Fibroblast of mammary gland (primary cell): ENCODE data around the gene CIT.

Experiments
- DNase-seq: peaks from one replicate; pipeline ENCODE4 v3.0.0-alpha.2; 2010; ENCODE audit warnings: low read depth
- H3K4me3 ChIP-seq: 2 replicates; pipeline ENCODE4 v1.5.1; 2011; ENCODE audit warnings: low read depth, mild to moderate bottlenecking, low read length, moderate library complexity; ENCODE audit not compliant: control insufficient read depth
- CTCF ChIP-seq: conservative IDR thresholded peaks from 2 replicates; pipeline ENCODE4 v1.5.1; 2011; ENCODE audit warnings: low read depth, low read length, inconsistent platforms; ENCODE audit not compliant: control insufficient read depth, insufficient read depth

The CIT gene

GRCh38 chr12:119758722-119759121 is 118.4 kb downstream of the CIT start:
- DNase-seq: no peak
- TF ChIP-seq CTCF: no peak
- no peak overlapping the region for H3K4me3 ChIP-seq

- H3K4me3 ChIP-seq: no peak overlapping the region
- TF ChIP-seq CTCF: no peak
- DNase-seq: no peak
These were observed 118.9 kb downstream of the CIT start for GRCh38 chr12:119758234-119758633.

GRCh38 chr12:119751961-119752360 is 125.2 kb downstream of the CIT start:
- no peak for TF ChIP-seq CTCF
- DNase-seq: no peak
- no peak overlapping the region for H3K4me3 ChIP-seq

DNA sequence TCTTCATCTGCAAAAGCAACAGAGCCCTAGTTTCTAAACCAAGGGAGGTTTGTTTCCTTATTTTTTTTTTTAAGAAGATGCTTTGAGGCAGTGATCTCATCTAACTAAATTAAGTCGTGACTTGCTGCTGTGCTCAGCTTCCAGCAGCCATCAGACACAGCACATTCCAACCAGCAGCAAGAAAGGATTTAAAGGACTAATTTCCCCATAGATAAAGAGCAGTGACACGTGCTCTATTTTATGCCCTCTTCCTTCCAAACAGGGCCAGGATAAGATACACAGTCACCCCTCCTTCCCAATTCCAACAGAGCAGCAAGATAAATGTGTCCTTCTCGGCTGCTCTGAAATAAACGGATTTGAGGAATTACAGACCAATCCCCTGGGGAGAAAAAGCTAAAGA is 127.5 kb downstream of the CIT start:
- no peak overlapping the region for H3K4me3 ChIP-seq
- DNase-seq: no peak
- TF ChIP-seq CTCF: no peak

- H3K4me3 ChIP-seq: no peak overlapping the region
- DNase-seq: no peak
- TF ChIP-seq CTCF: no peak
These were observed 128.6 kb downstream of the CIT start for GRCh38 chr12:119748497-119748896.

- H3K4me3 ChIP-seq: no peak overlapping the region
- no peak for TF ChIP-seq CTCF
- DNase-seq: no peak
These were observed 131.0 kb downstream of the CIT start for GRCh38 chr12:119746169-119746568.

DNA sequence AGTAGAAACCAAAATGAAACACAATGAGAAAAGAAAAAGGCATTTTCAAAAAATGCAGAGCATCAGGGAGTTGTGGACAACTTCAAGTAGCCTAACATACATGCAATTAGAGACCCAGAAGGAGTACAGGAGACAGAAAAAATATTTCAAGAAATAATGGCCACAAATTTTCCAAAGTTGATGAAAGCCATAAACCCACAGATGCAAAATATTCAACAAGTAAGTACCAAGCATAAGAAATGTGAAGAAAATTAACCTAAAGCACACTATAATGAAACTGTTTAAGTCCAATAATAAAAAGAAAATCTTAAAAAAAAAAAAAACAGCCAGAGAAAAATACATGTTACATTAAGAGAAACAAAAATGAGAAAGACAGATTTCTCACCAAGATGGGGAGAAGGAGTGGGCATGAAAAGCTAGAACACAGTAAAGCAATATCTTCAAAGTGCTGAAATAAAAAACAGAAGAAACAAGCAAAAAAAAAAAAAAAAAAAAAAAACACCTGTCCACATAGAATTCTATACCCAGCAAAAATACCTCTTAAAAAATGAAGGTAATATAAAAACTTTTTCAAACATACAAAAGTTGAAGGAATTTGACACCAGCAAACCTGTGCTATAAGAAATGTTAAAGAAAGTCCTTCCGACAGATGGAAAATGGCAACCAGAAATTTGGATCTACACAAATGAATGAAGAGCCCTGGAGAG is 132.1 kb downstream of the CIT start:
- no peak for DNase-seq
- H3K4me3 ChIP-seq: no peak overlapping the region
- no peak for TF ChIP-seq CTCF
